ENCODE results near the gene SDHB.

DNA sequence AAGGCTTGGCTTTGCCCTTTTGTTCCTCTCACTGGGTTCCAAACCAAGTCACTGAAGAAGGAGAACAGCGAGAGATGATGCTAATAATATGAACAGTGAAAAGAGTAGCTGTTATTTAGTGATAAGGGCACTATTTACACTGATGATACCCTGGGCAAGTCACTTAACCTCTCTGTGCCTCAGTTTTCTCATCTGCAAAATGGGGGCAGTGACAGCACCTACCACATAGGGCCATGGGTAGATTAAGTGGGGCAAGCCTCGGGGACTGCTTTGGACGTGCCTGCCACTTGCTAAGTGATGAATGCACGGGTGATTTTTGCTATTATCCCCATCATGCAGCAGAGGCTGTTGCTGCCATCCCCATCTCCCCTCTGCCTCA lies 51.3 kb downstream of the SDHB start:
- TF ChIP-seq POLR2A (IDR thresholded peaks at IDR 0.05) = no peak
- TF ChIP-seq, protein P1, sequence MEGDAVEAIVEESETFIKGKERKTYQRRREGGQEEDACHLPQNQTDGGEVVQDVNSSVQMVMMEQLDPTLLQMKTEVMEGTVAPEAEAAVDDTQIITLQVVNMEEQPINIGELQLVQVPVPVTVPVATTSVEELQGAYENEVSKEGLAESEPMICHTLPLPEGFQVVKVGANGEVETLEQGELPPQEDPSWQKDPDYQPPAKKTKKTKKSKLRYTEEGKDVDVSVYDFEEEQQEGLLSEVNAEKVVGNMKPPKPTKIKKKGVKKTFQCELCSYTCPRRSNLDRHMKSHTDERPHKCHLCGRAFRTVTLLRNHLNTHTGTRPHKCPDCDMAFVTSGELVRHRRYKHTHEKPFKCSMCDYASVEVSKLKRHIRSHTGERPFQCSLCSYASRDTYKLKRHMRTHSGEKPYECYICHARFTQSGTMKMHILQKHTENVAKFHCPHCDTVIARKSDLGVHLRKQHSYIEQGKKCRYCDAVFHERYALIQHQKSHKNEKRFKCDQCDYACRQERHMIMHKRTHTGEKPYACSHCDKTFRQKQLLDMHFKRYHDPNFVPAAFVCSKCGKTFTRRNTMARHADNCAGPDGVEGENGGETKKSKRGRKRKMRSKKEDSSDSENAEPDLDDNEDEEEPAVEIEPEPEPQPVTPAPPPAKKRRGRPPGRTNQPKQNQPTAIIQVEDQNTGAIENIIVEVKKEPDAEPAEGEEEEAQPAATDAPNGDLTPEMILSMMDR (IDR thresholded peaks at IDR 0.05) = no peak
- TF ChIP-seq POLR2AphosphoS5 (IDR thresholded peaks at IDR 0.05) = no peak

Measured in breast epithelium (tissue), 3 donors.